ENCODE data around the gene SH3TC1.

Gene SH3TC1

DNA sequence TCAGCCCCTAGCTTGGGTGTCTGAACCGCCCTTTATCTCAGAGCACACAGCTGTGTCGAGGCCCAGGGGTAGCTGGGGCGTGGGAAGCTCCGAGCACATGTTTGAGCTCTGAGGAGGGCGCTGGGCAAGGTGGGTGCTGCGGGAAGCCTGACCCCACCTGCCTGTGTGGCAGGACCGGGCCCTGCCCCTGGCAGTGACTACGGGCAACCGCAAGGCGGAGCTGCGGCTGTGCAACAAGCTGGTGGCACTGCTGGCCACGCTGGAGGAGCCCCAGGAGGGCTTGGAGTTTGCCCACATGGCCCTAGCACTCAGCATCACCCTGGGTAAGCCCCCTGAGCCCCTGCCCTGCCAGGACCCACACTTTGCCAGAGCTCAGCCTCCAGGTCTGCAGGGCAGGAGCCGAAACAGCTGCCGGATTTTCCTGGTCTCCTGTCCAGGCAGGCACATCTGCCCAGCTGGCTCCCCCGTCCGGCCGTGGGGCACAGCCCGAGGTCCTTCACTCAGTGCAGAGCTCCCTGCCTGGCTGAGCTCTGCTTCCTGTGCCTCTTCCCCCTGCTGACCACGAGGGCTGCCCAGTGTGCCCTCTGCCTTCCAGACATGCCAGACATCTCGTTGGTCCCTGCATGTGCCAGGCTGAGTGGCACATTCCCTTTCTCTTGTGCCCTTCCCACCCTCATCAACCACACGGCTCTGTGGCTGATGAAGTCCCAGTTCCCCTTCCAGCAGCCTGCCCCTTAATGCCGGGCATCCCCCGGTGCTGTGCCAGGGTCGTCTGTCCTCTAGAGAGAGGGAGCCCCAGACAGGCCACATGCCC lies 37.2 kb downstream of the SH3TC1 start:
- TF ChIP-seq, protein P1, sequence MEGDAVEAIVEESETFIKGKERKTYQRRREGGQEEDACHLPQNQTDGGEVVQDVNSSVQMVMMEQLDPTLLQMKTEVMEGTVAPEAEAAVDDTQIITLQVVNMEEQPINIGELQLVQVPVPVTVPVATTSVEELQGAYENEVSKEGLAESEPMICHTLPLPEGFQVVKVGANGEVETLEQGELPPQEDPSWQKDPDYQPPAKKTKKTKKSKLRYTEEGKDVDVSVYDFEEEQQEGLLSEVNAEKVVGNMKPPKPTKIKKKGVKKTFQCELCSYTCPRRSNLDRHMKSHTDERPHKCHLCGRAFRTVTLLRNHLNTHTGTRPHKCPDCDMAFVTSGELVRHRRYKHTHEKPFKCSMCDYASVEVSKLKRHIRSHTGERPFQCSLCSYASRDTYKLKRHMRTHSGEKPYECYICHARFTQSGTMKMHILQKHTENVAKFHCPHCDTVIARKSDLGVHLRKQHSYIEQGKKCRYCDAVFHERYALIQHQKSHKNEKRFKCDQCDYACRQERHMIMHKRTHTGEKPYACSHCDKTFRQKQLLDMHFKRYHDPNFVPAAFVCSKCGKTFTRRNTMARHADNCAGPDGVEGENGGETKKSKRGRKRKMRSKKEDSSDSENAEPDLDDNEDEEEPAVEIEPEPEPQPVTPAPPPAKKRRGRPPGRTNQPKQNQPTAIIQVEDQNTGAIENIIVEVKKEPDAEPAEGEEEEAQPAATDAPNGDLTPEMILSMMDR (conservative IDR thresholded peaks at IDR 0.05; ENCODE audit: control insufficient read depth, insufficient read depth, low read depth, low read length): no peak
- no peak for DNase-seq (ENCODE audit: low read depth)
- no peak overlapping the region for H3K4me3 ChIP-seq (ENCODE audit: control insufficient read depth, low read depth, low read length)

DNA sequence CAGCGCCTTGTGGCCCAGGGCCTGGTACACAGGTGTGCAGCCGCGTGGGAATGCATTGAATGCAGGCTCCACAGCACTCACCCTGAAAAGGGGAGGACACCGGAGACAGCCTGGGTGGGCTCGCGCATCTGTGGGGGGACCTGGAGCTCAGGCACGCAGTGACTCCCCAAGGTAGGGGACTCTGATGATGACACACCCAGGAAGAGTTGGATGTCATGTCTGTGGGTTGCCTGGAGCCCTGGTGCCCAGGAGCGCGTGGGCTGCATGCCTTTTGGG lies 37.8 kb downstream of the SH3TC1 start:
- no peak for DNase-seq (ENCODE audit: low read depth)
- TF ChIP-seq, protein P1 (conservative IDR thresholded peaks at IDR 0.05; ENCODE audit: control insufficient read depth, insufficient read depth, low read depth, low read length): no peak
- H3K4me3 ChIP-seq (ENCODE audit: control insufficient read depth, low read depth, low read length): no peak overlapping the region

DNA sequence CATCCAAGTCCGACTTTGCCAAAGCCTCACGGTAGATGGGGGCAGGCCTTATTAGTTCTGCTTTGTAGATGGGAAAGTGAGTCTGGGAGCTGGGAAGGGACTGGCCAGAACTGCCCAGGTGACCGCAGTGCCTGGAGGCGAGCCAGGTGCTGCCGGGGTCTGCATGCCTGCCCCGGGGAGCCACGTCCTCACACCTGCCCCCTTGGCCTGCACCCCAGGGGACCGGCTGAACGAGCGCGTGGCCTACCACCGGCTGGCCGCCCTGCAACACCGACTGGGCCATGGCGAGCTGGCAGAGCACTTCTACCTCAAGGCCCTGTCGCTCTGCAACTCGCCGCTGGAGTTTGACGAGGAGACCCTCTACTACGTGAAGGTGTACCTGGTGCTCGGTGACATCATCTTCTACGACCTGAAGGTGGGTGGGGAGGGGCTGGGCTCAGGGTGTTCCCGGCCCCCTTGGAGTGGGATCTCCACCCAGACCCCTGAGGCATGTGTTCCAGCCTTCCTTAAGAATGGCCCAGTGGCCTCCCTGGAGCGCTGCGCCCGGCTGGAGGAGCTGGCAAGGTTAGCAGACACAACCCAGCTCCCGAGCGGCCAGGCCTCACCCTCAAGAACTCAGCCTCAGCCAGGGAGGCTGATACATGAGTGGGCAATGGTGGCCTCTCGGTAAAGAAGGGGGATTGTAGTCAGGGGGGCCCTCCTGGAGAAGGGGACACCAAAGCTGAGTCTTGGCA lies 38.3 kb downstream of the SH3TC1 start:
- TF ChIP-seq, protein P1 (conservative IDR thresholded peaks at IDR 0.05; ENCODE audit: control insufficient read depth, insufficient read depth, low read depth, low read length): no peak
- no peak for DNase-seq (ENCODE audit: low read depth)
- no peak overlapping the region for H3K4me3 ChIP-seq (ENCODE audit: control insufficient read depth, low read depth, low read length)

DNA sequence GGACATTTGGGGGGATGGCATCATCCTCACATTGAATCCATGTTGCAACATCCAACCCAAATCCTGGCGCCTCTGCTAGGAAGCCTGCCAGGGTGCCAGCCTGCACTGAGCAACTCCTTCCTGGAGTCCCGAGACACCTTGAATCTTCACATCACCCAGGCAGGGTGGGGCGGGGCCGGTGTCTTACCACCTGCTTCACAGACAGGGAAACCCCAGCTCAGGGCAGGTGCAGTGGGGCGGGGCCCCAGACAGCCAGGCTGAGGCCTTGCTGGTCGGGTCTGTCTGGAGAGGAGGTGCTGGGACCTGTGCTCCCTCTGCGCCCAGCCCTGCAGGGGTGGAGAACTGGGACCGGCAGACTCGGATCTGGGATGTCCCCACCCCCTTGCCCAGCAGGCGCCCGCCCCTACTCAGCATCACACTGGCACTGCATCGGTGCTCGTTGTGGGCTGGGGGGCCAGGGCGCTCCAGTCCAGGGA lies 39.0 kb downstream of the SH3TC1 start:
- TF ChIP-seq, protein P1 (conservative IDR thresholded peaks at IDR 0.05; ENCODE audit: control insufficient read depth, insufficient read depth, low read depth, low read length): no peak
- H3K4me3 ChIP-seq (ENCODE audit: control insufficient read depth, low read depth, low read length): no peak overlapping the region
- DNase-seq (ENCODE audit: low read depth): no peak

DNA sequence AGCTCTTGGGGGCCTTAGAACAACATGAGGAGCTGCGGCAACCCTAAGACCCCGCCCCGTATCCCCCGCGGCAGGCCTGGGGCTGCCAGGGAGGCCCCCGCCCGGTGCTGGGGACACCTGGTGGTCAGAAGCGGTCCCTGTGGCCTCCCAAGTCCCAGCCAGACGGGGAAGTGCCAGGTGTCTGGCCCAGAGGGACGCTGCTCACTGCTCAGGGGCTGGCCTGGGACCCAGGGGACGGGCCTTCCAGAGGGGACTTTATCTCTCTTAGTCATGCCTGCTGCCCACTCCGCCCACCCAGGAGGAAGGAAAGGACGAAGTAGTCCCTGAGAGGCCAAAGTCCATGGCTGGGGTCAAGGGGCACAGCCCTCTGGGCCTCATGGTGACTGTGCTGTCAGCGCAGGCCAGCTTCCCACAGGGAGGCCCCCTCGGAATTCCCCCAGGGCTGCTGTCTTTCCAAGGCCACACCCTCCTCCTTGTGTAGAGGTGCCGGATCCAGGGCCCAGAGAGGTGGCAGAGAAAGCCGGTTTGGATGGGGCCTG lies 39.5 kb downstream of the SH3TC1 start:
- H3K4me3 ChIP-seq (ENCODE audit: control insufficient read depth, low read depth, low read length): no peak overlapping the region
- no peak for DNase-seq (ENCODE audit: low read depth)
- TF ChIP-seq, protein P1 (conservative IDR thresholded peaks at IDR 0.05; ENCODE audit: control insufficient read depth, insufficient read depth, low read depth, low read length): no peak

DNA sequence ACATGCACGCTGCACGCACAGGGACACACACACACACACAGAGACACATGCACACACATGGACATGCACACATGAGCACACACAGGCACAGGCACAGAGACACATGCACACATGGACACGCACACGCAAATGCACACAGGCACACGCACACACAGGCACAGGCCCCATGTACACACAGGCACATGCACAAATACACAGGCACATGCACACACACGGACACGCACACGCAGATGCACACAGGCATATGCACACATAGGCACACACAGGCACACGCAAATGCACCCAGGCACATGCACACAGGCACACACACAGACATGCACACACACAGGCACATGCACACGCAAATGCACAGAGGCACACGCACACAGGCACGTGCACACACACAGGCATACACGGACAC lies 40.1 kb downstream of the SH3TC1 start:
- H3K4me3 ChIP-seq (ENCODE audit: control insufficient read depth, low read depth, low read length): no peak overlapping the region
- DNase-seq (ENCODE audit: low read depth): no peak
- TF ChIP-seq, protein P1 (conservative IDR thresholded peaks at IDR 0.05; ENCODE audit: control insufficient read depth, insufficient read depth, low read depth, low read length): no peak

Measured in fibroblast of mammary gland (primary cell).